HG02970 (cell line): ENCODE data around the gene AZU1.
"Not testable (repeated sequence)": the region's sequence is repeated elsewhere in the genome, so short reads cannot be mapped to it uniquely, and the experiment has no call there.

Experiments used
- ATAC-seq: cut with Tn5 transposase; IDR thresholded peaks from one replicate; pipeline ENCODE4 v1.9.1; 2021; ENCODE audit warnings: mild to moderate bottlenecking, moderate library complexity, moderate number of reproducible peaks; ENCODE audit not compliant: unreplicated experiment, low FRiP score

Gene AZU1

GRCh38 chr19:807627-808422, 19.8 kb upstream of the AZU1 start:
- no peak for ATAC-seq

DNA sequence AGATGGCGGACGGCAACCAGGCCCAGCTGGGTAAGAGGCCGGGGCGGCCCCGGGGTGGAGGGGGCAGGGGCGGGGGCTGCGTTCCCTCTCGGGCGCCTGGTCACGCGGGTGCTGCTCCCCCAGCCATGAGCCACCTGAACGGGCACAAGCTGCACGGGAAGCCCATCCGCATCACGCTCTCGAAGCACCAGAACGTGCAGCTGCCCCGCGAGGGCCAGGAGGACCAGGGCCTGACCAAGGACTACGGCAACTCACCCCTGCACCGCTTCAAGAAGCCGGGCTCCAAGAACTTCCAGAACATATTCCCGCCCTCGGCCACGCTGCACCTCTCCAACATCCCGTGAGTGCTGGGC, 19.2 kb upstream of the AZU1 start:
- no peak for ATAC-seq

GRCh38 chr19:810077-810855, 17.4 kb upstream of the AZU1 start:
- ATAC-seq = no peak

GRCh38 chr19:810883-811489, 16.7 kb upstream of the AZU1 start:
- ATAC-seq = no peak

- no peak for ATAC-seq
These were observed 16.1 kb upstream of the AZU1 start for GRCh38 chr19:811506-812048.

GRCh38 chr19:812049-812746, 15.4 kb upstream of the AZU1 start:
- ATAC-seq = no peak

- ATAC-seq = no peak
These were observed 14.9 kb upstream of the AZU1 start for GRCh38 chr19:812747-813218.

GRCh38 chr19:813219-814151, 14.2 kb upstream of the AZU1 start:
- ATAC-seq = no peak

GRCh38 chr19:814152-815078, 13.2 kb upstream of the AZU1 start:
- no peak for ATAC-seq

DNA sequence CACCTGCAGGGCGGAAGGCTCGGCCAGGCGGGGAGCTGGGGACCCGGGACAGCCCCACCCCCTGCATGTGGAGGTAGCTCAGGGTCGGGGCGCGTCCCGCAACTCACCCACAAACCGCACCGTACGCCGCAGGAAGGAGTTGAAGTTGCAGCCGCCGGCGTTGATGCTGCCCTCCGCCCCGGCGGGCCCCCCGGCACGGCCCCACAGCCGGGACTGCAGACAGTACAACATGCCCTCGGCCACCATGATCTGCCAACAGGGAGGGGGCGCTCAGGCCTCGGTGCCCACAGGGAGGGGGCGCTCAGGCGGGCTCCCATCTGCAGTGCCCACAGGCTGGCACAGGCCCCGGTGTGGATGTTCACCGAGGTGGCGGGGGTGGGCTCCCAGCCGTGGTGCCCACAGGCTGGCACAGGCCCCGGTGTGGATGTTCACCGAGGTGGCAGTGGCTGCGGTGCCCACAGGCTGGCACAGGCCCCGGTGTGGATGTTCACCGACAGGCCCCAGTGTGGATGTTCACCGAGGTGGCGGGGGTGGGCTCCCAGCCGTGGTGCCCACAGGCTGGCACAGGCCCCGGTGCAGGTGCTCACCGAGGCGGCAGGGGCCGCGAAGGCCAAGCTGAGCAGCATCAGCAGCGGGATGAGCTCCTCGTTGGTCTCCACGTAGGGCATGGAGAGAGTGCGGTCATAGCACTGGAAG, 12.4 kb upstream of the AZU1 start:
- no peak for ATAC-seq

- no peak for ATAC-seq
These were observed 11.7 kb upstream of the AZU1 start for GRCh38 chr19:815775-816499.

DNA sequence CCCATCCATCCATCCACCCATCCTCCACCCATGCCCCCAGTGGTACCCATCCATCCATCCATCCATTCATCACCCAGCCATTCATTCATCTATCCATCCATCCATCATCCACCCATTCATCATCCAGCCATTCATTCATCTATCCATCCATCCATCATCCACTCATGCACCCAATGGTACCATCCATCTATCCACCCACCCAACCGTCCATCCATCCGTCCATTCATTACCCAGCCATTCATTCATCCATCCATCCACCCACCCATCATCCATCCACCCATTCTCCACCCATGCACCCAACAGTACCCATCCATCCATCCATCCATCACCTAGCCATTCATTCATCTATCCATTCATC, 11.2 kb upstream of the AZU1 start:
- no peak for ATAC-seq

GRCh38 chr19:820212-820611, 7.4 kb upstream of the AZU1 start:
- not testable (repeated sequence) for ATAC-seq

GRCh38 chr19:821231-821824, 6.3 kb upstream of the AZU1 start:
- ATAC-seq = no peak

- ATAC-seq = no peak
These were observed 5.7 kb upstream of the AZU1 start, which contains the start of gene PLPPR3 for GRCh38 chr19:821825-822503. Gene PLPPR3 (minus strand): TSS chr19:821955. CDS start chr19:821559, 396 bp downstream.

- no peak for ATAC-seq
These were observed 4.0 kb upstream of the AZU1 start for GRCh38 chr19:823565-824121.
